ENCODE measurements around the gene SETD1A. TPM values are rescaled to one million over a fixed set of nuclear protein-coding genes. Genes with fewer than 3 reads are reported as not detected.
A peak's percentile ranks its signal among the peaks of the same experiment; 100 is the strongest.

Gene SETD1A
- total RNA-seq, 2 donors from 2014 or later: 23.8 to 25.0 TPM

DNA sequence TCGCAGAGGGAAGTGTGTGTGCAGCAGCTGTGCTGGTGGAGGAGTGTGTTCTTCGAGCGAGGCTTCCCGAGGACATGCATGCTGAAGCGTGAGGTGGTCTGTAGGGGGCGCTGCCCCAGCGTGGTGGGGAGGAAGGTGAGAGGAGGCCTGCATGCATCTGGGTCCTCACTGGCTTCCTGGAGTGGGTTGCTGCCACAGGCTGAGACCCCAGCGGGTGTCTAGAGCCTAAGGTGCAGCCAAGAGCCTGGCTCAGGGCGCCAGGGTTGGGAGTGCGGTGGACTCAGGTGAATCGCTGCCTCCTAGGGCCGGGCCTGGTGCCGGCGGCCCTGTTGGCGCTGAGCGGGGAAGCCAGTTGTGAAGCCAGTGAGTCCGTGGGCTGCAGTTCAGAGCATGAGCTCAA, 19.9 kb downstream of the SETD1A start:
- peaks cover 56% of the 10 kb centered on the region for H3K36me3 ChIP-seq (ENCODE audit: control insufficient read depth, insufficient read depth, low read length)
- no peak overlapping the region for H3K4me3 ChIP-seq (ENCODE audit: low read length)
- no peaks in the 10 kb centered on the region for H3K9me3 ChIP-seq (ENCODE audit: control insufficient read depth, low read length)
- no peak overlapping the region for H3K27ac ChIP-seq (ENCODE audit: low read depth, low read length)
- peaks cover 68% of the 10 kb centered on the region for H3K36me3 Mint-ChIP-seq (ENCODE audit: low read depth)
- WGBS, 2 experiments (ENCODE audit: insufficient coverage in 1 of 2, insufficient read length in 1 of 2): 87 to 94% methylated on average over 11 to 17 of the region's 17 CpGs
- no peaks in the 10 kb centered on the region for H3K27me3 ChIP-seq (ENCODE audit: control insufficient read depth, insufficient read depth, low read length, poor library complexity, severe bottlenecking)
- no peak overlapping the region for H3K4me3 Mint-ChIP-seq
- peak overlapping the region; percentile 70 for H3K27ac Mint-ChIP-seq
- DNase-seq: peak; percentile 90
- TF ChIP-seq, protein P1, sequence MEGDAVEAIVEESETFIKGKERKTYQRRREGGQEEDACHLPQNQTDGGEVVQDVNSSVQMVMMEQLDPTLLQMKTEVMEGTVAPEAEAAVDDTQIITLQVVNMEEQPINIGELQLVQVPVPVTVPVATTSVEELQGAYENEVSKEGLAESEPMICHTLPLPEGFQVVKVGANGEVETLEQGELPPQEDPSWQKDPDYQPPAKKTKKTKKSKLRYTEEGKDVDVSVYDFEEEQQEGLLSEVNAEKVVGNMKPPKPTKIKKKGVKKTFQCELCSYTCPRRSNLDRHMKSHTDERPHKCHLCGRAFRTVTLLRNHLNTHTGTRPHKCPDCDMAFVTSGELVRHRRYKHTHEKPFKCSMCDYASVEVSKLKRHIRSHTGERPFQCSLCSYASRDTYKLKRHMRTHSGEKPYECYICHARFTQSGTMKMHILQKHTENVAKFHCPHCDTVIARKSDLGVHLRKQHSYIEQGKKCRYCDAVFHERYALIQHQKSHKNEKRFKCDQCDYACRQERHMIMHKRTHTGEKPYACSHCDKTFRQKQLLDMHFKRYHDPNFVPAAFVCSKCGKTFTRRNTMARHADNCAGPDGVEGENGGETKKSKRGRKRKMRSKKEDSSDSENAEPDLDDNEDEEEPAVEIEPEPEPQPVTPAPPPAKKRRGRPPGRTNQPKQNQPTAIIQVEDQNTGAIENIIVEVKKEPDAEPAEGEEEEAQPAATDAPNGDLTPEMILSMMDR (conservative IDR thresholded peaks at IDR 0.05): peak; percentile 77
- H3K4me1 Mint-ChIP-seq: no peaks in the 10 kb centered on the region
- no peak overlapping the region for H3K9ac ChIP-seq (ENCODE audit: extremely low read depth, low read length, poor library complexity, severe bottlenecking)
- H3K27me3 Mint-ChIP-seq (ENCODE audit: insufficient read depth): no peaks in the 10 kb centered on the region
- no peaks in the 10 kb centered on the region for H3K4me1 ChIP-seq (ENCODE audit: control insufficient read depth, insufficient read depth, low read length)
- no peaks in the 10 kb centered on the region for H3K9me3 Mint-ChIP-seq

DNA sequence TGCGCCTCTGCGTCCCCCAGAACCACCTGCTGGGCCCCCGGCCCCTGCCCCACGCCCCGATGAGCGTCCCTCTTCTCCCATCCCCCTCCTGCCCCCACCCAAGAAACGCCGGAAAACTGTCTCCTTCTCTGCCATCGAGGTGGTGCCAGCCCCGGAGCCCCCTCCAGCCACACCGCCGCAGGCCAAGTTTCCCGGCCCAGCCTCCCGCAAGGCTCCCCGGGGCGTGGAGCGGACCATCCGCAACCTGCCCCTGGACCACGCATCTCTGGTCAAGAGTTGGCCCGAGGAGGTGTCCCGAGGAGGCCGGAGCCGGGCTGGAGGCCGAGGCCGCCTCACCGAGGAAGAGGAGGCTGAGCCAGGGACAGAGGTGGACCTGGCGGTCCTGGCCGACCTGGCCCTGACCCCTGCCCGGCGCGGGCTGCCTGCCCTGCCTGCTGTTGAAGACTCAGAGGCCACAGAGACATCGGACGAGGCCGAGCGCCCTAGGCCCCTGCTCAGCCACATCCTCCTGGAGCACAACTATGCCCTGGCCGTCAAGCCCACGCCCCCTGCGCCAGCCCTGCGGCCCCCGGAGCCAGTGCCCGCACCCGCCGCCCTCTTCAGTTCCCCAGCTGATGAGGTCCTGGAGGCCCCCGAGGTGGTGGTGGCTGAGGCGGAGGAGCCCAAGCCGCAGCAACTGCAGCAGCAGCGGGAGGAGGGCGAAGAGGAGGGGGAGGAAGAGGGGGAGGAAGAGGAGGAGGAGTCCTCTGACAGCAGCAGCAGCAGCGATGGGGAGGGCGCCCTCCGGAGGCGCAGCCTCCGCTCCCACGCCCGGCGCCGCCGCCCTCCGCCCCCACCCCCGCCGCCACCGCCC, 21.8 kb downstream of the SETD1A start:
- H3K36me3 Mint-ChIP-seq (ENCODE audit: low read depth): peaks cover 59% of the 10 kb centered on the region
- Histone ChIP-seq H3K4me1 (ENCODE audit: control insufficient read depth, insufficient read depth, low read length) (no peaks in the 10 kb centered on the region), H3K27me3 (ENCODE audit: control insufficient read depth, insufficient read depth, low read length, poor library complexity, severe bottlenecking) (no peaks in the 10 kb centered on the region), H3K9ac (ENCODE audit: extremely low read depth, low read length, poor library complexity, severe bottlenecking) (no peak overlapping the region), H3K4me3 (ENCODE audit: low read length) (no peak overlapping the region), H3K27ac (ENCODE audit: low read depth, low read length) (no peak overlapping the region), H3K36me3 (ENCODE audit: control insufficient read depth, insufficient read depth, low read length) (peaks cover 49% of the 10 kb centered on the region), H3K9me3 (ENCODE audit: control insufficient read depth, low read length) (no peaks in the 10 kb centered on the region)
- no peaks in the 10 kb centered on the region for H3K27me3 Mint-ChIP-seq (ENCODE audit: insufficient read depth)
- H3K4me3 Mint-ChIP-seq: no peak overlapping the region
- H3K9me3 Mint-ChIP-seq: no peaks in the 10 kb centered on the region
- H3K4me1 Mint-ChIP-seq: no peaks in the 10 kb centered on the region
- H3K27ac Mint-ChIP-seq: no peak overlapping the region
- TF ChIP-seq, protein P1 (conservative IDR thresholded peaks at IDR 0.05): no peak
- DNase-seq: no peak
- 94 to 98% methylated on average over 28 to 56 of the region's 62 CpGs for WGBS, 2 experiments (ENCODE audit: insufficient coverage in 1 of 2, insufficient read length in 1 of 2)

DNA sequence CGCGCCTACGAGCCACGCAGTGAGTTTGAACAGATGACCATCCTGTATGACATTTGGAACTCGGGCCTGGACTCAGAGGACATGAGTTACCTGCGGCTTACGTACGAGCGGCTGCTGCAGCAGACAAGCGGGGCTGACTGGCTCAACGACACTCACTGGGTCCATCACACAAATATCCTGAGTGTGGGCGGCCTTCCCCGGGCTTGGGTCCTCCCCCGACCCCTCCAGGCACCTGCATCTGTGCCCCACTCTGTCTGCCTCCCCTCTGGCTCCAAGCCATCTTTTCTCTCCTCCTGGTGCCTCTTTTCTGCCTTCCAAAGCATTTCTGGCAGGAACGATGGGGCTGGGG, 22.4 kb downstream of the SETD1A start:
- WGBS, 2 experiments (ENCODE audit: insufficient coverage in 1 of 2, insufficient read length in 1 of 2): 96 to 97% methylated on average over 12 to 15 of the region's 15 CpGs
- no peaks in the 10 kb centered on the region for H3K27me3 ChIP-seq (ENCODE audit: control insufficient read depth, insufficient read depth, low read length, poor library complexity, severe bottlenecking)
- H3K27me3 Mint-ChIP-seq (ENCODE audit: insufficient read depth): no peaks in the 10 kb centered on the region
- H3K4me3 Mint-ChIP-seq: no peak overlapping the region
- H3K9me3 Mint-ChIP-seq: no peaks in the 10 kb centered on the region
- H3K9ac ChIP-seq (ENCODE audit: extremely low read depth, low read length, poor library complexity, severe bottlenecking): no peak overlapping the region
- H3K4me3 ChIP-seq (ENCODE audit: low read length): no peak overlapping the region
- TF ChIP-seq, protein P1 (conservative IDR thresholded peaks at IDR 0.05): no peak
- H3K9me3 ChIP-seq (ENCODE audit: control insufficient read depth, low read length): no peaks in the 10 kb centered on the region
- peaks cover 51% of the 10 kb centered on the region for H3K36me3 ChIP-seq (ENCODE audit: control insufficient read depth, insufficient read depth, low read length)
- no peaks in the 10 kb centered on the region for H3K4me1 Mint-ChIP-seq
- H3K27ac Mint-ChIP-seq: no peak overlapping the region
- DNase-seq: no peak
- H3K27ac ChIP-seq (ENCODE audit: low read depth, low read length): no peak overlapping the region
- H3K36me3 Mint-ChIP-seq (ENCODE audit: low read depth): peaks cover 58% of the 10 kb centered on the region
- H3K4me1 ChIP-seq (ENCODE audit: control insufficient read depth, insufficient read depth, low read length): no peaks in the 10 kb centered on the region

Data from endodermal cell (in vitro differentiated cells).